Measurements from ENCODE around the gene KCNS3. TPM values are rescaled to one million over a fixed set of nuclear protein-coding genes. Genes with fewer than 3 reads are reported as not detected.

The KCNS3 gene
- total and polyA plus RNA-seq, 2 of the 13 experiments (the other 11 are each of a cell fraction or from before 2014, with no cell fraction given) = not detected

GRCh38 chr2:17965196-17965595 lies 86.7 kb downstream of the KCNS3 start:
- H3K4me2 ChIP-seq (ENCODE audit: low read depth, low read length) = no peak overlapping the region
- CTCF ChIA-PET (ENCODE audit: low intra/inter-chr PET ratio, low total read pairs) = no interaction called here
- intact Hi-C loops (cut with micrococcal nuclease; ENCODE audit: unreplicated experiment) = no loop called here
- BruUV-seq (replicated peaks) = no TSS peak
- H3K9ac ChIP-seq (ENCODE audit: insufficient read depth, low read depth, low read length) = no peak overlapping the region
- no peak for FAIRE-seq
- no peaks in the 10 kb centered on the region for H3K36me3 ChIP-seq (replicated peaks in 1 of 2; ENCODE audit: control insufficient read depth in 1 of 2, insufficient read depth in 2 of 2, low read length in 2 of 2)
- H3K4me3 ChIP-seq (replicated peaks in 1 of 3; ENCODE audit: insufficient read depth in 1 of 3, low read depth in 2 of 3, low read length in 3 of 3) = no peak overlapping the region
- H2AFZ ChIP-seq (ENCODE audit: low read length) = no peak overlapping the region
- in situ Hi-C loops (cut with HindIII; ENCODE audit: extremely low pct_ligation_motif_present, low pct_unique_long_range_greater_than_20kb) = no loop called here
- no peaks in the 10 kb centered on the region for H3K4me1 ChIP-seq (ENCODE audit: insufficient read depth, low read length)
- 0 out of 5 replicates have a peak, but pooled peaks cover 0 to 1% of the 10 kb centered on the region in 2 experiments for H3K27me3 ChIP-seq (ENCODE audit: control insufficient read depth in 1 of 2, insufficient read depth in 2 of 2, low read length in 2 of 2)
- no peak overlapping the region for H3K27ac ChIP-seq (ENCODE audit: extremely low read length, insufficient read depth, low read length)
- POLR2A ChIA-PET = no interaction called here
- DNase-seq (ENCODE audit: low spot score) = no peak
- no peaks in the 10 kb centered on the region for H3K79me2 ChIP-seq (ENCODE audit: insufficient read depth, low read length)
- 69% methylated on average over 3 of the region's 3 CpGs for WGBS (ENCODE audit: low lambda C conversion rate)
- no peak for TF ChIP-seq RFX5 (IDR thresholded peaks at IDR 0.05; ENCODE audit: low read depth, low read length)
- no peak for TF ChIP-seq RFX3 (CRISPR knock-in tag; IDR thresholded peaks at IDR 0.05)
- no peak for TF ChIP-seq ELF4 (CRISPR knock-in tag; IDR thresholded peaks at IDR 0.05; ENCODE audit: borderline replicate concordance)
- TF ChIP-seq, protein P1, sequence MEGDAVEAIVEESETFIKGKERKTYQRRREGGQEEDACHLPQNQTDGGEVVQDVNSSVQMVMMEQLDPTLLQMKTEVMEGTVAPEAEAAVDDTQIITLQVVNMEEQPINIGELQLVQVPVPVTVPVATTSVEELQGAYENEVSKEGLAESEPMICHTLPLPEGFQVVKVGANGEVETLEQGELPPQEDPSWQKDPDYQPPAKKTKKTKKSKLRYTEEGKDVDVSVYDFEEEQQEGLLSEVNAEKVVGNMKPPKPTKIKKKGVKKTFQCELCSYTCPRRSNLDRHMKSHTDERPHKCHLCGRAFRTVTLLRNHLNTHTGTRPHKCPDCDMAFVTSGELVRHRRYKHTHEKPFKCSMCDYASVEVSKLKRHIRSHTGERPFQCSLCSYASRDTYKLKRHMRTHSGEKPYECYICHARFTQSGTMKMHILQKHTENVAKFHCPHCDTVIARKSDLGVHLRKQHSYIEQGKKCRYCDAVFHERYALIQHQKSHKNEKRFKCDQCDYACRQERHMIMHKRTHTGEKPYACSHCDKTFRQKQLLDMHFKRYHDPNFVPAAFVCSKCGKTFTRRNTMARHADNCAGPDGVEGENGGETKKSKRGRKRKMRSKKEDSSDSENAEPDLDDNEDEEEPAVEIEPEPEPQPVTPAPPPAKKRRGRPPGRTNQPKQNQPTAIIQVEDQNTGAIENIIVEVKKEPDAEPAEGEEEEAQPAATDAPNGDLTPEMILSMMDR (CRISPR knock-in tag; IDR thresholded peaks at IDR 0.05) = no peak
- TF ChIP-seq ZNF337 (CRISPR knock-in tag; IDR thresholded peaks at IDR 0.05; ENCODE audit: borderline replicate concordance, low read depth) = no peak
- no peak for TF ChIP-seq ZSCAN9 (CRISPR knock-in tag; IDR thresholded peaks at IDR 0.05; ENCODE audit: borderline replicate concordance)
- TF ChIP-seq ZNF720 (CRISPR knock-in tag; IDR thresholded peaks at IDR 0.05) = no peak
- TF ChIP-seq, protein P2, sequence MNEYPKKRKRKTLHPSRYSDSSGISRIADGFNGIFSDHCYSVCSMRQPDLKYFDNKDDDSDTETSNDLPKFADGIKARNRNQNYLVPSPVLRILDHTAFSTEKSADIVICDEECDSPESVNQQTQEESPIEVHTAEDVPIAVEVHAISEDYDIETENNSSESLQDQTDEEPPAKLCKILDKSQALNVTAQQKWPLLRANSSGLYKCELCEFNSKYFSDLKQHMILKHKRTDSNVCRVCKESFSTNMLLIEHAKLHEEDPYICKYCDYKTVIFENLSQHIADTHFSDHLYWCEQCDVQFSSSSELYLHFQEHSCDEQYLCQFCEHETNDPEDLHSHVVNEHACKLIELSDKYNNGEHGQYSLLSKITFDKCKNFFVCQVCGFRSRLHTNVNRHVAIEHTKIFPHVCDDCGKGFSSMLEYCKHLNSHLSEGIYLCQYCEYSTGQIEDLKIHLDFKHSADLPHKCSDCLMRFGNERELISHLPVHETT (CRISPR knock-in tag; conservative IDR thresholded peaks at IDR 0.05) = no peak
- TF ChIP-seq, protein P3, sequence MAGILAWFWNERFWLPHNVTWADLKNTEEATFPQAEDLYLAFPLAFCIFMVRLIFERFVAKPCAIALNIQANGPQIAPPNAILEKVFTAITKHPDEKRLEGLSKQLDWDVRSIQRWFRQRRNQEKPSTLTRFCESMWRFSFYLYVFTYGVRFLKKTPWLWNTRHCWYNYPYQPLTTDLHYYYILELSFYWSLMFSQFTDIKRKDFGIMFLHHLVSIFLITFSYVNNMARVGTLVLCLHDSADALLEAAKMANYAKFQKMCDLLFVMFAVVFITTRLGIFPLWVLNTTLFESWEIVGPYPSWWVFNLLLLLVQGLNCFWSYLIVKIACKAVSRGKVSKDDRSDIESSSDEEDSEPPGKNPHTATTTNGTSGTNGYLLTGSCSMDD (CRISPR knock-in tag; IDR thresholded peaks at IDR 0.05) = no peak
- no peaks in the 10 kb centered on the region for H4K20me1 ChIP-seq (ENCODE audit: insufficient read depth, low read length)
- H3K9me3 ChIP-seq (ENCODE audit: low read length) = no peaks in the 10 kb centered on the region
- no peak for ATAC-seq
